ENCODE results near the gene ROR2. TPM values are rescaled to one million over a fixed set of nuclear protein-coding genes. Genes with fewer than 3 reads are reported as not detected.
A peak's percentile ranks its signal among the peaks of the same experiment; 100 is the strongest.

The ROR2 gene
- total and polyA plus RNA-seq, 5 donors, result 20.1 to 38.9 (median 35.3) TPM

DNA sequence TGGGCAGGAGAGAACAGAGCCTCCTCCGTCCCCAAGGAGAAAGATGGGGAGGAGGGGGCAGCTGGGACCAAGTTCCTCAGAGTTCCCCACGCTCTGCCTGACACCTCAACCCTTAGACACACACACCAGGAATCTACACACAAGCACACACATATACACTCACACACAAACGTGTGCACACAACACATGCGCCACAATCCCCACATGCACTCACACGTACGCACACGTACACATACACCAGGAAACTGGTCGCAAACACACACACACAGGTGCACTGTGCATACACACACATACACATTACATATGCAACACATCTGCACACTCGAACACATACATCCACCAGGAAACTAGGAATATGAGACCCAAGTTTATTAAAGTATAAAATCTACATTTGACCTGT, 50.4 kb downstream of the ROR2 start:
- peaks cover 10% of the 10 kb centered on the region for H3K4me1 ChIP-seq (ENCODE audit: control insufficient read depth, insufficient read depth, low read length)
- no peak for ATAC-seq
- no peak overlapping the region for H3K4me3 ChIP-seq (ENCODE audit: low read length)
- WGBS, result 77% methylated on average over 9 of the region's 9 CpGs
- intact Hi-C loops (cut with DNase I), result no loop called here
- no peaks in the 10 kb centered on the region for H3K27me3 ChIP-seq (ENCODE audit: control insufficient read depth, insufficient read depth)
- H3K27ac ChIP-seq (ENCODE audit: low read length), result peak overlapping the region; percentile 5
- H3K9me3 ChIP-seq (ENCODE audit: control insufficient read depth, low read length), result no peaks in the 10 kb centered on the region
- no peak for DNase-seq

DNA sequence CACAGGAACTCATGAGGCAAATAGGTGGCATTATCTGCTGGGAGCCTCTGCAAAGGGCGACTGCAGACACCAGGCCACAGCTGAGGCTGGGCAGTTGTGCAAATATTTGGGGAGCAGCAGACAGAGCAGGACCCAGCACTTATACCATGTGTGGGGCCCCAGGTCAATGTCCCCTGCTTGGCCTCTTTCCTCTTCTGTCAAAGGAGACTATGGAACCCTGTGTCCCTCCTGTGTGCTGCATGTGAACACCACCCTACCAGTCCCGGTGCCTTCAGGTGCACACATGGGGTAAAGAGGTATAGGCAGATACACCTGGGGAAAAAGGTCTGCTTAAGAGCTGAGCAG, 50.8 kb downstream of the ROR2 start:
- intact Hi-C loops (cut with DNase I), result no loop called here
- peaks cover 10% of the 10 kb centered on the region for H3K4me1 ChIP-seq (ENCODE audit: control insufficient read depth, insufficient read depth, low read length)
- no peaks in the 10 kb centered on the region for H3K9me3 ChIP-seq (ENCODE audit: control insufficient read depth, low read length)
- DNase-seq (no peak), ATAC-seq (no peak)
- no peak overlapping the region for H3K4me3 ChIP-seq (ENCODE audit: low read length)
- no peaks in the 10 kb centered on the region for H3K27me3 ChIP-seq (ENCODE audit: control insufficient read depth, insufficient read depth)
- WGBS, result 82% methylated on average over 2 of the region's 2 CpGs
- H3K27ac ChIP-seq (ENCODE audit: low read length), result no peak overlapping the region

DNA sequence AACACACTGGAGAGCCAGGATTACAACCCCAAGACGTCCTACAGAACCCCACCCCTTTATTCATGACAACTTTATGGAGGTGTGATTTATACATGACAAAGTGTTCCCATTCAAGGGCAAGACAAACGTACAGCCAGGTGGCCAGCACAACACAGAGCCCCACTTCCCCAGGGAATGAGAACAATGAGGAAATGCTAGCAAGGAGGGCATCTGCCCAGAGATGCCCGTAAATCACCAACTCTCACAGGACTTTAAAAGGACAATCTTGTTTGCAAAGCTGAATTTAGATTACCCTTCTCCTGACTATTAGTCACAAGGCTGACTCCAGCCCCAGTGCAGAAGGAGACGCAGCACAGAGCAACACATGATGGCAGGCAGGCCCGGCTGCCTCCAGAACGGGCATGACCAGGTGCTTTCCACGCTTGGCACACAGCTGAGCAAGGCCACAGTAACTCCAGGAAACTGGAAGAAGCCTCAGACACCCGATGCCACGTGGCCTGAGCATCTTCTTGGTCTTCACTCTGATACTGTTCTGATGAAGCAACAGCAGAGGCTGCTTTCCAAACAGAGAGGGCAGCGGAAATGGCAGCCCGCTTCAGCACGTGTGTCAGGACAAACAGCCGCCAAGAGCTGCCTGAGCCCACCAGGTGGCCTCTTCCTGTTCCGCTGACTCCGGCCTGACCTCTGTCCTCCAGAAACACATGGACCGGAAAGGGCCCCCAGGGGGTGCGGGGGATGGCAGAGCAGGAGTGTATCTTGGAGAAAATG, 51.4 kb downstream of the ROR2 start:
- ATAC-seq (peak in 1 of 2 donors; percentile 21), DNase-seq (peak in 1 of 3 donors; percentile 51)
- no peak overlapping the region for H3K4me3 ChIP-seq (ENCODE audit: low read length)
- peak overlapping the region; percentile 66 for H3K27ac ChIP-seq (ENCODE audit: low read length)
- intact Hi-C loops (cut with DNase I), result no loop called here
- WGBS, result 51% methylated on average over 17 of the region's 17 CpGs
- H3K27me3 ChIP-seq (ENCODE audit: control insufficient read depth, insufficient read depth), result no peaks in the 10 kb centered on the region
- no peaks in the 10 kb centered on the region for H3K9me3 ChIP-seq (ENCODE audit: control insufficient read depth, low read length)
- H3K4me1 ChIP-seq (ENCODE audit: control insufficient read depth, insufficient read depth, low read length), result peaks cover 10% of the 10 kb centered on the region

DNA sequence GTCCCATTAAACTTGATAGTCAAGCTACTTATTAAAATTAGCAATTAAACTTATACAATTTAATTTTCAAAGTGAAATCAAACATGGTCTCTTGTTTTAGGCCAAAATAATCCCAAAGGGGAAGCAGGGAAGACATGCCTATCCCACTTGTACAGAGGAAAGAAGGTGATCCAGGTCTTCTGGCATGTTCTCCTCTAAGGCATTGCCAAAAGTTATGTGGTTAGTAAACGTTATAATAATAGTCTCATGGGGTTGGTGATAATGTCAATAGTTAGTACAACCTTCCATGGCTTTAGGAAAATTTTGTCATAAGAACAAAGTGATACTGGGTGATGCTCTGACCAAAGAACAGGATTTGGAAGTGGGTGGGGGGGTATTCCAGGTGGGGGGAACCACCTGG, 52.8 kb downstream of the ROR2 start:
- ATAC-seq, result no peak
- Histone ChIP-seq H3K27ac (ENCODE audit: low read length) (peak overlapping the region; percentile 94), H3K4me3 (ENCODE audit: low read length) (no peak overlapping the region), H3K9me3 (ENCODE audit: control insufficient read depth, low read length) (no peaks in the 10 kb centered on the region), H3K27me3 (ENCODE audit: control insufficient read depth, insufficient read depth) (no peaks in the 10 kb centered on the region), H3K4me1 (ENCODE audit: control insufficient read depth, insufficient read depth, low read length) (peaks cover 10% of the 10 kb centered on the region)
- DNase-seq, result no peak
- intact Hi-C loops (cut with DNase I), result no loop called here
- WGBS, result 10% methylated on average over 1 of the region's 1 CpG

- WGBS, result 9% methylated on average over 11 of the region's 11 CpGs
- Histone ChIP-seq H3K27ac (ENCODE audit: low read length) (peak overlapping the region; percentile 94), H3K27me3 (ENCODE audit: control insufficient read depth, insufficient read depth) (no peaks in the 10 kb centered on the region), H3K4me1 (ENCODE audit: control insufficient read depth, insufficient read depth, low read length) (peaks cover 10% of the 10 kb centered on the region), H3K4me3 (ENCODE audit: low read length) (no peak overlapping the region), H3K9me3 (ENCODE audit: control insufficient read depth, low read length) (no peaks in the 10 kb centered on the region)
- DNase-seq, result peak in 1 of 3 donors; percentile 63
- ATAC-seq, result peak; percentile 57 to 60
- intact Hi-C loops (cut with DNase I), result no loop called here
Measured at GRCh38 chr9:91896513-91897121, 53.4 kb downstream of the ROR2 start.

- Histone ChIP-seq H3K4me1 (ENCODE audit: control insufficient read depth, insufficient read depth, low read length) (peaks cover 10% of the 10 kb centered on the region), H3K4me3 (ENCODE audit: low read length) (no peak overlapping the region), H3K27ac (ENCODE audit: low read length) (peak overlapping the region; percentile 58), H3K27me3 (ENCODE audit: control insufficient read depth, insufficient read depth) (no peaks in the 10 kb centered on the region), H3K9me3 (ENCODE audit: control insufficient read depth, low read length) (no peaks in the 10 kb centered on the region)
- DNase-seq, result no peak
- WGBS, result 54% methylated on average over 7 of the region's 7 CpGs
- peak; percentile 20 to 29 for ATAC-seq
- intact Hi-C loops (cut with DNase I), result no loop called here
Measured at GRCh38 chr9:91896097-91896496, 53.9 kb downstream of the ROR2 start.

DNA sequence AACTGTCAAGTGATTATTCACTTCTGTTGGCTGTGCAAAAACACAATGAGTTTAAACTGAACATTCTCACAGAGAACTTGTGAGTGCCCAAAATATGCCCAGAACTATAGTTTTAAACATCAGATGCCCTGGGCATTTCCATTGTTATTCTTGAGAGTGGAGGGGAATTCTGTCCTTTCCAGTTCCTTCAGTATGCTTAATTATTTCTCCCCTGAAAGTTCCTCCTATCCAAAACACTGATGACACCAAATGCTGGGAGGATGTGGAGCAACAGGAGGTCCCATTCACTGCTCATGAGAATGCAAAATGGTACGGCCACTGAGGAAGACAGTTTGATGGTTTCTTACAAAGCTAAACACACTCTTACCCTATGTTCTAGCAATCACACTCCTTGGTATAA, 55.5 kb downstream of the ROR2 start:
- WGBS, result 31% methylated on average over 1 of the region's 1 CpG
- H3K9me3 ChIP-seq (ENCODE audit: control insufficient read depth, low read length), result no peaks in the 10 kb centered on the region
- ATAC-seq (no peak), DNase-seq (no peak)
- H3K4me1 ChIP-seq (ENCODE audit: control insufficient read depth, insufficient read depth, low read length), result peaks cover 9% of the 10 kb centered on the region
- no peak overlapping the region for H3K4me3 ChIP-seq (ENCODE audit: low read length)
- H3K27me3 ChIP-seq (ENCODE audit: control insufficient read depth, insufficient read depth), result no peaks in the 10 kb centered on the region
- H3K27ac ChIP-seq (ENCODE audit: low read length), result no peak overlapping the region
- intact Hi-C loops (cut with DNase I), result no loop called here

DNA sequence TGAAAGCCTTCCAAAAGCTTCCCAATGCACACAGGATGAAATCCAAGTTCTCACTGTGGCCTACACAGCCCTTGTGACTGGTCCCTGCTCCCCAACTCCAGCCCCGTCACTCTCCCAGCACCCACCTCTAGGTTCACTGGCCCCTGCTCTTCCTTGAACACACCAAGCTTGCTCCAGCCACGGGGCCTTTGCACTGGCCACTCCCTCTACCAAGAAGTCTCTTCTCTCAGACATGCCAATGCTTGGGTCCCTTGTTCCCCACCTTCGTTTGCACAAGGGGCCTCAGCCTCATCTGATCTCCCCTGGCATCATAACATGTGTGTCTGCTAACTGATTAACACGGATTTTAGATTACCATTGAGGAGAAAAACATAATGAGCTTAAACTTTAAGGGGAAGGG, 56.0 kb downstream of the ROR2 start:
- Histone ChIP-seq H3K4me1 (ENCODE audit: control insufficient read depth, insufficient read depth, low read length) (peaks cover 8% of the 10 kb centered on the region), H3K9me3 (ENCODE audit: control insufficient read depth, low read length) (no peaks in the 10 kb centered on the region), H3K27me3 (ENCODE audit: control insufficient read depth, insufficient read depth) (no peaks in the 10 kb centered on the region), H3K27ac (ENCODE audit: low read length) (no peak overlapping the region), H3K4me3 (ENCODE audit: low read length) (no peak overlapping the region)
- intact Hi-C loops (cut with DNase I), result no loop called here
- WGBS, result 69% methylated on average over 4 of the region's 4 CpGs
- DNase-seq (no peak), ATAC-seq (no peak)

DNA sequence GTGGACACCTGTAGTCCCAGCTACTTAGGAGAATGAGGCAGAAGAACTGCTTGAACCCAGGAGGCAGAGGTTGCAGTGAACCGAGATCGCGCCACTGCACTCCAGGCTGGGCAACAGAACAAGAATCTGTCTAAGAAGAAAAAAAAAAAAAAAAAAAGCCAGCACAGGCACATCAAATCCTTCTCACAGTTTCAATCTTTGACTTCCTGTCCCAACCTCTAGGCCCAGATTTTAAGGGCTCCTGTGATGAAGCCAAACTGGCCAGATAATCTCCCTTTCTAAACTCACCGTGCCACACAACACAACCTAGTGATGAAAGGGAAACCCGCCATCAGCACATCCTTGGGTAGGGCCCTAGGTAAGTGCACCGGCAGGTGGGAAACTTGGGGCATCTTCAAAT, 58.1 kb downstream of the ROR2 start:
- Histone ChIP-seq H3K27me3 (ENCODE audit: control insufficient read depth, insufficient read depth) (no peaks in the 10 kb centered on the region), H3K9me3 (ENCODE audit: control insufficient read depth, low read length) (no peaks in the 10 kb centered on the region), H3K27ac (ENCODE audit: low read length) (no peak overlapping the region), H3K4me3 (ENCODE audit: low read length) (no peak overlapping the region), H3K4me1 (ENCODE audit: control insufficient read depth, insufficient read depth, low read length) (peaks cover 2% of the 10 kb centered on the region)
- 62% methylated on average over 6 of the region's 6 CpGs for WGBS
- no peak for ATAC-seq
- DNase-seq, result no peak
- intact Hi-C loops (cut with DNase I), result no loop called here

- no peaks in the 10 kb centered on the region for H3K4me1 ChIP-seq (ENCODE audit: control insufficient read depth, insufficient read depth, low read length)
- 55% methylated on average over 3 of the region's 3 CpGs for WGBS
- no peaks in the 10 kb centered on the region for H3K9me3 ChIP-seq (ENCODE audit: control insufficient read depth, low read length)
- H3K27ac ChIP-seq (ENCODE audit: low read length), result no peak overlapping the region
- ATAC-seq (no peak), DNase-seq (no peak)
- H3K27me3 ChIP-seq (ENCODE audit: control insufficient read depth, insufficient read depth), result no peaks in the 10 kb centered on the region
- intact Hi-C loops (cut with DNase I), result no loop called here
- H3K4me3 ChIP-seq (ENCODE audit: low read length), result no peak overlapping the region
Measured at GRCh38 chr9:91890662-91891061, 59.4 kb downstream of the ROR2 start.

GRCh38 chr9:91889161-91889911, 60.7 kb downstream of the ROR2 start:
- no peak overlapping the region for H3K27ac ChIP-seq (ENCODE audit: low read length)

More at GRCh38 chr9:91889161-91889911, 60.7 kb downstream of the ROR2 start:
- no peak for ATAC-seq
- Histone ChIP-seq H3K4me3 (ENCODE audit: low read length) (no peak overlapping the region), H3K9me3 (ENCODE audit: control insufficient read depth, low read length) (no peaks in the 10 kb centered on the region), H3K27me3 (ENCODE audit: control insufficient read depth, insufficient read depth) (no peaks in the 10 kb centered on the region), H3K4me1 (ENCODE audit: control insufficient read depth, insufficient read depth, low read length) (no peaks in the 10 kb centered on the region)
- no peak for DNase-seq
- intact Hi-C loops (cut with DNase I), result no loop called here
- WGBS, result 74% methylated on average over 16 of the region's 16 CpGs
